ENCODE measurements around the gene PRDM16.

PRDM16 gene

DNA sequence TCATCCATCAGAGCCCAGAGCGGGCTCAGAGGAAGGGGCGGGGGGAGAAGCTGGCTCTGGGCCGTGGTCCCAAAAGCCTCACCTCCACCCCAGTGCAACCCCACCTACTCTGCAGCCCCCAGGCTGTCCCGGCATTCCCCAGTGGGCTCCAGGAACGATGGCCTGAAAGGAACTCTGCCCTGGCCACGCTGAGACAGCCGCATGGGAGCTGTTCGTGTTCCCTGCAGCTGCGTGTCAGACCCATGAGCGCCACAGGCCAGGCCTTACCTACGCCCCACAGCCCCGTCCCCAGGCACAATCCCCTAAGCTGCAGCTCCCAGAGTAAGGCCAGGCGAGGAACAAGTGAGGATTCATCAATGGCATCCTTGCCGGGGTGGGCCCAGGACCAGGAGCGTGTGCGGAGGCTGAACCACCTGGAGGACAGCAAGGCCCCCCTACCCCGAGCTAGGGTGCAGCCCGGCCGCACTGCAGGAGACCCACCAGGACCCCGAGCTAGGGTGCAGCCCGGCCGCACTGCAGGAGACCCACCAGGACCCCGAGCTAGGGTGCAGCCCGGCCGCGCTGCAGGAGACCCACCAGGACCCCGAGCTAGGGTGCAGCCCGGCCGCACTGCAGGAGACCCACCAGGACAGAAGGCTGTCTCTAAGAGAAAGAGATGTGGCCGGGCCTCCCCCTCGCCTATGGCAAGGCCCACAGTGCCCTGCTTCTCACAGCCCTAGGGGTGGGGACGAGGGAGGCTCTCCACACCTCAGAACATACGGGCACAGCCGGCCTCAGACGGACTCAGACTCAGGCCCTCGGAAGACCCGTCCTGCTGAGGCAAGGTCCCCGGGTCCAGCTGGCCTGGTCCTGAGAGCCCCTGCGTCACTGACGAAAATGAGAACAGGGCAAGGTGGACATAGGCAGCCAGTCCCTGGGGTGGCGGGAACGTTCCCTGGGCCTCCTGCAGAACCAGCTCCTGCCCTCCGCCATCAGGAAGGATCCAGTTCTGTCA is 359.0 kb downstream of the PRDM16 start:
- Histone ChIP-seq H3K9ac (ENCODE audit: low read depth, low read length) (no peak overlapping the region), H3K4me3 (ENCODE audit: low read depth, low read length) (no peak overlapping the region), H3K27me3 (ENCODE audit: control insufficient read depth, insufficient read depth, low read length) (no peaks in the 10 kb centered on the region), H3K27ac (ENCODE audit: low read depth, low read length) (no peak overlapping the region), H3K36me3 (ENCODE audit: control insufficient read depth, insufficient read depth, low read length) (no peaks in the 10 kb centered on the region), H3K4me1 (ENCODE audit: control insufficient read depth, insufficient read depth, low read length) (no peaks in the 10 kb centered on the region), H3K9me3 (ENCODE audit: control insufficient read depth, insufficient read depth, low read length) (no peaks in the 10 kb centered on the region)

DNA sequence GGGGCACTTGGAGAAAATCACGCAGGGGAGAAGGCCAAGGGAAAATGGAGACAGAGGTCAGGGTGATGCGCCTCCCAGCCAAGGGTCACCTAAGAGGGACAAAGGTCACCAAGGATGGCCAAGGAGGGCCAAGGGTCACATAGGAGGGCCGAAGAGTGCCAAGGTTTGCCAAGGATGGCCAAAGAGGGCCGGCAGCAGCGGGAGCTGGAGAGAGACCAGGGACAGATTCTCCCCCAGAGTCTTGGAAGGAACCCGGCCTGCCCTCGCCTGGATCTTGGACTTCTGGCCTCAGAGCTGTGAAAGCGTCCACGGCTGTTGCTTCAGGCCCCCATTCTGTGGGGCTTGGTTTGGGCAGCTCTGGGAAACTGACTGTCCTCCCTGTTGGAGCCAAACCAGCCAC is 359.9 kb downstream of the PRDM16 start:
- no peak overlapping the region for H3K9ac ChIP-seq (ENCODE audit: low read depth, low read length)
- no peaks in the 10 kb centered on the region for H3K4me1 ChIP-seq (ENCODE audit: control insufficient read depth, insufficient read depth, low read length)
- H3K4me3 ChIP-seq (ENCODE audit: low read depth, low read length) = no peak overlapping the region
- no peak overlapping the region for H3K27ac ChIP-seq (ENCODE audit: low read depth, low read length)
- H3K36me3 ChIP-seq (ENCODE audit: control insufficient read depth, insufficient read depth, low read length) = no peaks in the 10 kb centered on the region
- H3K27me3 ChIP-seq (ENCODE audit: control insufficient read depth, insufficient read depth, low read length) = no peaks in the 10 kb centered on the region
- no peaks in the 10 kb centered on the region for H3K9me3 ChIP-seq (ENCODE audit: control insufficient read depth, insufficient read depth, low read length)

DNA sequence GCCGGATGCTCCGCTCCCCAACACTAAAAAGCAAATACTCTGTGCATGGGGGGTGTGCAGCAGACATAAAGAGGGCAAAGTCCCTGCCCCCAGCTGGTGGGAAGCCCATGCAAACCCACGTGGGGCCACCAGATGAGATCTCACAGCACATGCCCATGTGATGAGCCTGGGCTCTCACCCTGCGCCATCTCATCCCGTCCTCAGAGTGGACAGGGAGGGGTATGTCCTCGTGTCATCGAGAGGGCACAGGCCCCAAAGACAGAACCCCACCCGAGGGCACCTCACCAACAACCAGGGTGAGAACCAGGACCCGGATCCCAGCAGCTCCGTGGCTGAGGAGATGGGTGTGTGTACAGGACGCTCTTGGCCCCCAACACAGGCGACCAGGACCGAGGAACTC is 360.3 kb downstream of the PRDM16 start:
- Histone ChIP-seq H3K27ac (ENCODE audit: low read depth, low read length) (no peak overlapping the region), H3K27me3 (ENCODE audit: control insufficient read depth, insufficient read depth, low read length) (no peaks in the 10 kb centered on the region), H3K36me3 (ENCODE audit: control insufficient read depth, insufficient read depth, low read length) (no peaks in the 10 kb centered on the region), H3K4me3 (ENCODE audit: low read depth, low read length) (no peak overlapping the region), H3K9ac (ENCODE audit: low read depth, low read length) (no peak overlapping the region), H3K4me1 (ENCODE audit: control insufficient read depth, insufficient read depth, low read length) (no peaks in the 10 kb centered on the region), H3K9me3 (ENCODE audit: control insufficient read depth, insufficient read depth, low read length) (no peaks in the 10 kb centered on the region)

DNA sequence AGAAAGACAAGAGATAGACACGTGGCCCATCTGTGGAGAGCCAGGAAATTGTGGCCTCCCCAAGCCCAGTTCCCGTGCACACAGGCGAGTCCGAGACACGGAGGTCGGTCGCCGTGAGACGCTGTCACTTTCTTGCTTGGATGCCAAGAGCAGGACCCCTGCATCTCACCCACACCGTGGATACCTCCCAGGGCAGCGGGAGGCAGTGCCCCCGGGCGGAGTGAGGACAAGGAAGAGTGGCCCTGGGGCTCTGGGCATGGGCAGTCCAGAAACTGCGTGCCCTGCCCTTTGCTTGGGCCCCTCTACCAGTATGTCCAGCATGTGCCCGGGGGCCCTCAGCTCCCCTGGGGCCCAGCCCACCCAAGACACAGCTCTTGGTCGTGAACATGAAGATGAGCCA is 360.8 kb downstream of the PRDM16 start:
- no peak overlapping the region for H3K27ac ChIP-seq (ENCODE audit: low read depth, low read length)

DNA sequence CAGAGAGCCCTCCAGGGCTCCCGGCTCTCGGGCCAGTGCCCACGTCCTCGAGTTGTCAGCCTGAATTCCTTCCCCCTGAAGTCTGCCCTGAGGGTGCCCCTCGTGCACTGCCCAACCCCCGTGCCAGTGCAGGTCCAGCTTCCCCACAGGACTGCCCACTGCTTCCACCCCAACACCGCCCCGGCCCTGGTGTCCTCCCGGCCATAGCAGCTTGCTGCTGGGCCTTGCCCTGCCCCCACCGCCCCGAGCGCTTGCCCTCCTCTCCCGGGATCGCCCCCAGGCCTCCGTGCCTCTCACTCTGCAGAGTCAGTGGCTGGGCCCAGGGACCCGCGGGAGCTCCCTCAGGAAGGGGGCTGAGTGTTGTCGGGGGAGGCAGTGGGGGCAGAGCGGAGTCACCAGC is 361.4 kb downstream of the PRDM16 start:
- Histone ChIP-seq H3K36me3 (ENCODE audit: control insufficient read depth, insufficient read depth, low read length) (no peaks in the 10 kb centered on the region), H3K9me3 (ENCODE audit: control insufficient read depth, insufficient read depth, low read length) (no peaks in the 10 kb centered on the region), H3K4me3 (ENCODE audit: low read depth, low read length) (no peak overlapping the region), H3K27ac (ENCODE audit: low read depth, low read length) (no peak overlapping the region), H3K4me1 (ENCODE audit: control insufficient read depth, insufficient read depth, low read length) (no peaks in the 10 kb centered on the region), H3K9ac (ENCODE audit: low read depth, low read length) (no peak overlapping the region), H3K27me3 (ENCODE audit: control insufficient read depth, insufficient read depth, low read length) (no peaks in the 10 kb centered on the region)

More for the DNA sequence above, 360.8 kb downstream of the PRDM16 start:
- H3K4me1 ChIP-seq (ENCODE audit: control insufficient read depth, insufficient read depth, low read length) = no peaks in the 10 kb centered on the region
- no peaks in the 10 kb centered on the region for H3K36me3 ChIP-seq (ENCODE audit: control insufficient read depth, insufficient read depth, low read length)
- no peaks in the 10 kb centered on the region for H3K9me3 ChIP-seq (ENCODE audit: control insufficient read depth, insufficient read depth, low read length)
- H3K27me3 ChIP-seq (ENCODE audit: control insufficient read depth, insufficient read depth, low read length) = no peaks in the 10 kb centered on the region
- no peak overlapping the region for H3K4me3 ChIP-seq (ENCODE audit: low read depth, low read length)
- no peak overlapping the region for H3K9ac ChIP-seq (ENCODE audit: low read depth, low read length)

DNA sequence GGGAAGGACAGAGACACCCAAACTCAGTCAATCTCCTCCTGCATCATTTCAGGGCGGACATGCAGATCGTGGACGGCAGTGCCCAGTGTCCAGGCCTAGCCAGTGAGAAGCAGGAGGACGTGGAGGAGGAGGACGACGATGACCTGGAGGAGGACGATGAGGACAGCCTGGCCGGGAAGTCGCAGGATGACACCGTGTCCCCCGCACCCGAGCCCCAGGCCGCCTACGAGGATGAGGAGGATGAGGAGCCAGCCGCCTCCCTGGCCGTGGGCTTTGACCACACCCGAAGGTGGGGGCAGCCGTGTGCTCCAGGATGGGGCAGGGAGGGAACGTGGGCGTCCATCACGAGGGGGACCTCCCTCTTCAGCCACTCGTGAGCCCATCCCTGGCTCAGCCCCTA is 361.8 kb downstream of the PRDM16 start:
- Histone ChIP-seq H3K27me3 (ENCODE audit: control insufficient read depth, insufficient read depth, low read length) (no peaks in the 10 kb centered on the region), H3K36me3 (ENCODE audit: control insufficient read depth, insufficient read depth, low read length) (no peaks in the 10 kb centered on the region)

DNA sequence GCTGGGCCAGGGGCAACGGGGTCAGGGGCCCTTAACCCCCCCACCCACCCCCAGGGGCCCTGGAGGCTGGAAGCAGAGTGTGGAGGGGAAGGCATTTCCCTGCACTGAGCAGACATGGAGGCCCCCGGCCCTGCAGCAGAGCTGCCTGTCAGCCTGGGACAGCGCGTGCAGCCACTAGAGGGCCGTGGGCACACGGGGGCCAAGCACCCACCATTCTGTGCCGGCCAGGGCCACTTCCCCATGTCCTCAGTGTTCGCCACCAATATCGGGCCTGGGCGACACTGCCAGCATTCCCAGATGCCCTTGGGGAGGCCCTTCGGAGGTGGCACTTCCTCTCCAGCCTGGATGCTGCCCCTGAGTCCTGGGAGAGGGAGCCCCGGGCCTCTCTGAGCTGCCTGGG is 362.3 kb downstream of the PRDM16 start:
- H3K36me3 ChIP-seq (ENCODE audit: control insufficient read depth, insufficient read depth, low read length) = no peaks in the 10 kb centered on the region
- no peak overlapping the region for H3K9ac ChIP-seq (ENCODE audit: low read depth, low read length)
- H3K4me3 ChIP-seq (ENCODE audit: low read depth, low read length) = no peak overlapping the region
- H3K27me3 ChIP-seq (ENCODE audit: control insufficient read depth, insufficient read depth, low read length) = no peaks in the 10 kb centered on the region
- no peaks in the 10 kb centered on the region for H3K9me3 ChIP-seq (ENCODE audit: control insufficient read depth, insufficient read depth, low read length)
- H3K4me1 ChIP-seq (ENCODE audit: control insufficient read depth, insufficient read depth, low read length) = no peaks in the 10 kb centered on the region
- H3K27ac ChIP-seq (ENCODE audit: low read depth, low read length) = no peak overlapping the region

More for the DNA sequence above, 361.8 kb downstream of the PRDM16 start:
- Histone ChIP-seq H3K4me3 (ENCODE audit: low read depth, low read length) (no peak overlapping the region), H3K27ac (ENCODE audit: low read depth, low read length) (no peak overlapping the region), H3K9ac (ENCODE audit: low read depth, low read length) (no peak overlapping the region), H3K9me3 (ENCODE audit: control insufficient read depth, insufficient read depth, low read length) (no peaks in the 10 kb centered on the region), H3K4me1 (ENCODE audit: control insufficient read depth, insufficient read depth, low read length) (no peaks in the 10 kb centered on the region)

GRCh38 chr1:3431686-3432085 is 362.7 kb downstream of the PRDM16 start:
- Histone ChIP-seq H3K27me3 (ENCODE audit: control insufficient read depth, insufficient read depth, low read length) (no peaks in the 10 kb centered on the region), H3K27ac (ENCODE audit: low read depth, low read length) (no peak overlapping the region)

GRCh38 chr1:3432306-3432705 is 363.3 kb downstream of the PRDM16 start:
- Histone ChIP-seq H3K36me3 (ENCODE audit: control insufficient read depth, insufficient read depth, low read length) (no peaks in the 10 kb centered on the region), H3K9ac (ENCODE audit: low read depth, low read length) (no peak overlapping the region), H3K27me3 (ENCODE audit: control insufficient read depth, insufficient read depth, low read length) (no peaks in the 10 kb centered on the region), H3K27ac (ENCODE audit: low read depth, low read length) (no peak overlapping the region), H3K9me3 (ENCODE audit: control insufficient read depth, insufficient read depth, low read length) (no peaks in the 10 kb centered on the region), H3K4me1 (ENCODE audit: control insufficient read depth, insufficient read depth, low read length) (no peaks in the 10 kb centered on the region), H3K4me3 (ENCODE audit: low read depth, low read length) (no peak overlapping the region)

More at GRCh38 chr1:3431686-3432085, 362.7 kb downstream of the PRDM16 start:
- H3K36me3 ChIP-seq (ENCODE audit: control insufficient read depth, insufficient read depth, low read length) = no peaks in the 10 kb centered on the region
- H3K9me3 ChIP-seq (ENCODE audit: control insufficient read depth, insufficient read depth, low read length) = no peaks in the 10 kb centered on the region
- H3K4me1 ChIP-seq (ENCODE audit: control insufficient read depth, insufficient read depth, low read length) = no peaks in the 10 kb centered on the region
- no peak overlapping the region for H3K4me3 ChIP-seq (ENCODE audit: low read depth, low read length)
- no peak overlapping the region for H3K9ac ChIP-seq (ENCODE audit: low read depth, low read length)

DNA sequence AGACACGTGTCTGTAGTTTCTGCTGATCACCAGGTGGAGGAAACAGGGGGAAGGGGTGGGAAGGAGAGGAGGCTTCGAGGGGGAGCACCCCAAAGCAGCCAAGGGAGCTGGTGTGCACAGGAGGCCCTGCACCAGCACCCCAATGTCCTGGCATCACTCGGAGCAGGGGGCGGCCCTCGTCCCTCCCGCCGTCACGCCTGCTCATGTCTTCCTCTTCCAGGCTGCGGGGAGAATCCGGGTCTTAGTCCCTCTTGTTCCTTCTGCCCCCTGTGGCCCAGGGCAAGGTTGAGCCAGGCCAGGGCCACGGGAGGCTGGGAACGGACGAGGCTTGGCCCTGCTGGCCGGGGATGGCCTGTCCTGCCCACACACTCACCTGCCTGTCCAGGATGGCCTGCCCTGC is 364.1 kb downstream of the PRDM16 start:
- no peaks in the 10 kb centered on the region for H3K4me1 ChIP-seq (ENCODE audit: control insufficient read depth, insufficient read depth, low read length)
- H3K36me3 ChIP-seq (ENCODE audit: control insufficient read depth, insufficient read depth, low read length) = no peaks in the 10 kb centered on the region
- no peak overlapping the region for H3K9ac ChIP-seq (ENCODE audit: low read depth, low read length)
- no peak overlapping the region for H3K4me3 ChIP-seq (ENCODE audit: low read depth, low read length)
- H3K27ac ChIP-seq (ENCODE audit: low read depth, low read length) = no peak overlapping the region
- H3K27me3 ChIP-seq (ENCODE audit: control insufficient read depth, insufficient read depth, low read length) = no peaks in the 10 kb centered on the region
- no peaks in the 10 kb centered on the region for H3K9me3 ChIP-seq (ENCODE audit: control insufficient read depth, insufficient read depth, low read length)

DNA sequence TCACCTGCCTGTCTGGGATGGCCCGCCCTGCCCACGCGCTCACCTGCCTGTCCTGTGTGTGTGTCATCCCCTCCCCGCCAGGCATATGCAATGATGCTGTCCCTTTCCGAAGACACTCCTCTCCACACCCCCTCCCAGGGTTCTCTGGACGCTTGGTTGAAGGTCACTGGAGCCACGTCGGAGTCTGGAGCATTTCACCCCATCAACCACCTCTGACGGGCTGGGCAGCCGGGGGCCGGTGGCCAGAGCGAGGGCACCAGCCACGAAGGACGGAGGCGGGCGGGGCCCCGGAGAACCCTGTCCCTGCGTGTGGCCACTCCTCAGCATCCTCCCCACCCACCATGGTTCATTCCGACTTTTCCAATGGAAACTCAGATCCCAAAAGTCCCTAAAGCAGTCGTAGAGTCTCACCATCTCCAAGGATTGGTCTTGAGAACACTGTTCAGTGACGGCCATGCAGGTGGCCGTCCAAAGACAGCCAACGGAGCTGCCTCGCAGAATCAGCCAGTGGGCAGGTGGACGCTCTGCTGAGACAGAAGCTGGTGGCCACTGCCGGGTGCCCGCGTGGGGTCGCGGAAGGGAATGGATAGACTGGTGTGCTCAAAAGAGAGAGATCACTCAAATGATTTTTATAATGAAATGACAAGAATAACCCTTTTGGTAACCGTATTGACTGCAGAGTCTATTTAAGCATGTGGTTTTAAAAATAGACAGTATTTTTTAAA is 364.8 kb downstream of the PRDM16 start:
- Histone ChIP-seq H3K27me3 (ENCODE audit: control insufficient read depth, insufficient read depth, low read length) (no peaks in the 10 kb centered on the region), H3K9ac (ENCODE audit: low read depth, low read length) (no peak overlapping the region), H3K9me3 (ENCODE audit: control insufficient read depth, insufficient read depth, low read length) (no peaks in the 10 kb centered on the region), H3K27ac (ENCODE audit: low read depth, low read length) (no peak overlapping the region), H3K4me1 (ENCODE audit: control insufficient read depth, insufficient read depth, low read length) (no peaks in the 10 kb centered on the region), H3K4me3 (ENCODE audit: low read depth, low read length) (no peak overlapping the region), H3K36me3 (ENCODE audit: control insufficient read depth, insufficient read depth, low read length) (no peaks in the 10 kb centered on the region)
